GM12872 (cell line): ENCODE measurements around the gene RPS21.

Source experiments
- CTCF ChIP-seq: IDR thresholded peaks from 3 replicates; pipeline ENCODE4 v1.5.1; 2011; ENCODE audit warnings: low read depth, mild to moderate bottlenecking, low read length, moderate library complexity; ENCODE audit not compliant: insufficient read depth

RPS21 gene

DNA sequence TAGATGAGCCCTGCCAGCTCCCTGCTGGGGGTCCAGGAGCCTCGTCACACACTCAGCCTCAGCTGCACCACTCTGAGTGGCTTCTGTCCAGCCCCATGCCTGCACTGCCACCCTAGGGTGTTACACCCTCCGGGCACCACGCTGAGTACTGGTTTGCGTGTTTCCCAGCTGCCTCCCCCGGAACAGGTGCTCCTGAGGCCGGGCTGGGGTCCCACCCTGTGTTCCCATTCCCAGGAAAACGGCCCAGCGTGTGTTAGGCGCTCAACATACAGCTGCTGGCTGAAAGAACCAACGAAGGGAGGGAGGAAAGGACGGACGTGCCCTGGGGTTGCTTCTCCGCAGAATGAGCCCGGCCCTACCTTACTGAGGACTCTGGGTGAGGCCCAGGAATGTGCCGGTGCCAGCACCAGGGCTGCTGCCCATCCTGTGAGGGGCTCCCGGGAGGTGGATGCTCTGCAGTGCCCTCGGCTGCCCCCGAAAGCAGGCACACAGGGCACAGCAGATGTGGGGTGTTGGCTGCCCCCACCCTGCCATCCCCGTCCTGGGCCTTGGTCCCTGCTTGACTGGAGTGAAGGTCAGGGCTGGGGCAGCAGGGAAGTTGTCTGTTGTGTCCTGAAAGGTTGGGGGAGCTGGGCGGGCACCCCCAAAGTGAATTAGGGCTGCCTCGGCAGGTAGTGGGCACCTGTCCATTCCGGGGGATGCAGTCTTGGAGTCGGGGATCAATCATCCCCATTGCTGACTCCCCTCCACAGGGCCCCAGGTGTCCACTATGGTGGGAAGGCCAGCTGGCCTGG lies 36.1 kb upstream of the RPS21 start:
- no peak for TF ChIP-seq CTCF

DNA sequence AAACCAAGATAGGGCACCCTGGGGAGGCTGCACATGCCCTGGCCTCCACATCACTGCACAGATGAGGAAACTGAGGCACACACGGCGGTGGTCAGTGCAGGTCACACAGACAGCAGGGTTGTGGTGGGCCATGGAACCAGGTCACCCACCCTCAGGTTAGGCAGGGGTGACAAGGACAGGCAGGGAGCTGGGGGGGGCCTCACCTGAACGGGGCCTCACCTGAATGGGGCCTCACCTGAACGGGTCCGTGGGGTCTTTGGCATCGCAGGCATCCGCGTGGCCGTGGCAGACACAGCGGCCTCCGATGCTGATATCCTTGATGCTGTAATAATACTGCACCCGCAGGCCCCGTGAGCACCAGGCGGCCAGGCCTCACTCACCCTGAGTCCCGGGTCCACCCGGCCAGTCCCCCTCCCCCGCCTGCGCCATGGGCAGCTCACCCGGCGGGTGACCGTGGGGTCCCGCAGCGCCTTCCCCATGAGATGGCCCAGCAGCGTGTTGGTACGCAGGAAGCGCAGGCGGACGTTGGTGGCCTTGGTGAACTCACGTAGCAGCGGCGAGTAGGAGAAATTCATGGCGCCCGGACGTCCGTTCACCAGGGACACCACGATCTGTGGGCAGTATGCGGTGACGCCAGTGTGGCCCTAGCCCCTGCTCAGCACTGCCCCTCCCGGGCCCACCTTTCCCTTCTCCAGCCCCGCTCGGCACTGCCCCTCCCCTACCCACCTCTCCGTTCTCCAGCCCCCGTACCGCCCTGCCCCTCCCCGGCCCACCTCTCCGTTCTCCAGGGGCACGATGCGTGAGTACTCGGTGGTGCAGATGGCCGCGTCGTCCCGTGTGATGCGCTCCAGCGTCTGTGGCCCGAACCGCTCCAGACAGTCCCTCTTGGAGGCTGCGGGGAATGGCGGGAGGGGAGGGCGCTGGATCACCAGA lies 35.2 kb upstream of the RPS21 start:
- TF ChIP-seq CTCF, result no peak

GRCh38 chr20:62352402-62353288 lies 34.3 kb upstream of the RPS21 start:
- TF ChIP-seq CTCF, result no peak

GRCh38 chr20:62353289-62354030 lies 33.4 kb upstream of the RPS21 start:
- no peak for TF ChIP-seq CTCF

DNA sequence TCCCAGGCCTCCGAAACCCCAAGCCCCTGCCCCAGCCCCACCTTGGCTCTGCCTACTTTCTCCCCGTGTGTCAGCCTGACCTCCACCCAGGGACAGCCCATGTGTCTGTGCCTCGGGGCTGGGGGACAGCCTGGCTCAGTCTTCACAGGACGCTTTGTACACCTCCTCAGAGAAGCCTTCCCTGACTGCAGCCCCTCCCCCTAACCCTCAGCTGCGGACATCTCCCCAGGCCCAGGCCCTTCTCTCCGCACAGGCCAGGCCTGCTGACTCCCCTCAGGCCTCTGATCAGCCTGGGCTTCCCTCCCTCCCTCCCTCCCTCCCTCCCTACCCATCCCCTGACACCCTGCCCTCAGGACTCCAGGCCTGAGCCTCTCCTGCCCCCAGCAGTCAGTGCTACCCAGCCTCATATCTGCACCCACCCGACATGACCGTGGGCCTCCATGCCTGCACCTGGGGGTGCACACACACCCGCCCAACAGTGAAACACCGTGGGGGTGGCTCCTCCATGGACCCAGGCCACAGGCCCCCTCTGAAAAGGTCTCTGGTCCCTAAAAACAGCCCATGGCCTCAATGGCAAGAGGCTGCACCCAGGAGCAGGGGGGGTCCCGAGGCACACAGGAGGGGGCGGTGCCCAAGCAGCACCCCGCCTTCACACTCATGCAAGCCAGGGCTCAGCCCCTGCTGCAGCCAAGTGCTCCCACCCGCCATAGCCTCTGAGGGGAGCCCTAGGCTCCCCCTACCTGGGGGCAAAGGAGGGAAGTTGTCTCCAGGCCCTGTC lies 32.7 kb upstream of the RPS21 start:
- TF ChIP-seq CTCF, result no peak

DNA sequence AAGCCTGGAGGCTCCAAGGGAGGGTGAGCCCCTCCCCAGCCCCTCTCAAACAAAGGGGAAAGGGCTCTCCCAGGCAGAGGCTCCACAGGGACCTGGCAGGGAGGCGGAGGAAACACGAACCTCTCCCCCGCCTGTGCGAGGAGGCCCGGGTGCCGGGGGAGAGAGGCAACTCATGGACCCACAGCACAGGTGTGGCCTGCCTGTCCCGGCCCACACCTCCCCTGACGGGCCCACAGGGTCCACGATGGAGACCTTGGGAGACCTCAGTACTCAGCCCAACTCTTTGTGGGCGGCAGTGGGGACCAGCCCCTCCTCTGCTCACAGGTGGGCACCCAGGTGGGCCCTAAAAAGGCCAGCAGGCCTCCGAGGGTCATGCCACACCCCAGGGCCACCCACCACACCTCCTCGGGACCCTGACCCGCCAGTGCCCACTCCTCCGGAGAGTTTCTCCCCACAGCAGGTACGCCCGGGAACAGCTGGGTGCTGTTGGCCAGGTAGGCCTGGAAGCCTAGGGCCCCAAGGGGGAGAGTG lies 32.0 kb upstream of the RPS21 start:
- no peak for TF ChIP-seq CTCF
